SH-SY5Y (cell line): ENCODE measurements around the gene C19orf47.

Experiments used
- GATA2 ChIP-seq: IDR thresholded peaks from 2 replicates; pipeline ENCODE4 v1.6.1; 2011; ENCODE audit warnings: mild to moderate bottlenecking, low read depth, low read length
- GATA3 ChIP-seq: IDR thresholded peaks from 2 replicates; pipeline ENCODE4 v1.6.1; 2011; ENCODE audit warnings: low read depth, mild to moderate bottlenecking, low read length, moderate library complexity

DNA sequence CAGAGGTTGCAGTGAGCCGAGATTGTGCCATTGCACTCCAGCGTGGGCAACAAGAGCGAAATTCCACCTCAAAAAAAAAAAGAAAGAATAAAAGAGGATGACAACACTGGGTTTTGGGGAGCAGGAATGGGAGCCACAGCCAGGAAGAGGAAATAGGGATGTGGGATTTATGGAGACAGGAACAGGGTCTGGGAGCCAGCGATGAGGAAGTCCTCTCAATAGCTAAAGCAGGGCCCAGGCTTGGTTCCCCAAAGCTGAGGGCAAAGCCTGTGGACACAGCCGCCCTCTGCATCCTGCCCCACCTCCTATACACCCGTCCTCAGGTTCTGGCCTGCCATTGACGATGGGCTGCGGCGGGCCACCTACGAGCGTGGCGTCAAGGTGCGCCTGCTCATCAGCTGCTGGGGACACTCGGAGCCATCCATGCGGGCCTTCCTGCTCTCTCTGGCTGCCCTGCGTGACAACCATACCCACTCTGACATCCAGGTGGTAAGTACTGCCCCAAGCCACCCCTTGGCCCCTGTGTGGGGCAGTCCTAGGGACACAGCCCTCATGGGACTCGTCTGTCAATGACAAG is 28.2 kb upstream of the C19orf47 start:
- TF ChIP-seq GATA2 = no peak
- TF ChIP-seq GATA3 = no peak
